Stimulated activated naive CD8-positive, alpha-beta T cell treated with anti-CD3 and anti-CD28 coated beads, Interleukin-15, Interleukin-2, amounts not matched to agents 100 ng/mL and 50 ng/mL, for 24 hours (primary cell): ENCODE data around the gene ZNF710.

Experiments used
- H3K27ac Mint-ChIP-seq: one replicate; pipeline ENCODE4 v1.8.0; 2021; ENCODE audit warnings: mild to moderate bottlenecking, mixed read lengths
- H3K27me3 Mint-ChIP-seq: one replicate; pipeline ENCODE4 v1.8.0; 2021; ENCODE audit warnings: mixed read lengths
- H3K36me3 Mint-ChIP-seq: one replicate; pipeline ENCODE4 v1.8.0; 2021; ENCODE audit warnings: low read depth, mixed read lengths
- H3K4me1 Mint-ChIP-seq: one replicate; pipeline ENCODE4 v1.8.0; 2021; ENCODE audit warnings: low read depth, mixed read lengths
- H3K4me3 Mint-ChIP-seq: one replicate; pipeline ENCODE4 v1.8.0; 2021; ENCODE audit warnings: mild to moderate bottlenecking, mixed read lengths
- H3K9me3 Mint-ChIP-seq: one replicate; pipeline ENCODE4 v1.8.0; 2021; ENCODE audit warnings: mixed read lengths

Gene ZNF710

DNA sequence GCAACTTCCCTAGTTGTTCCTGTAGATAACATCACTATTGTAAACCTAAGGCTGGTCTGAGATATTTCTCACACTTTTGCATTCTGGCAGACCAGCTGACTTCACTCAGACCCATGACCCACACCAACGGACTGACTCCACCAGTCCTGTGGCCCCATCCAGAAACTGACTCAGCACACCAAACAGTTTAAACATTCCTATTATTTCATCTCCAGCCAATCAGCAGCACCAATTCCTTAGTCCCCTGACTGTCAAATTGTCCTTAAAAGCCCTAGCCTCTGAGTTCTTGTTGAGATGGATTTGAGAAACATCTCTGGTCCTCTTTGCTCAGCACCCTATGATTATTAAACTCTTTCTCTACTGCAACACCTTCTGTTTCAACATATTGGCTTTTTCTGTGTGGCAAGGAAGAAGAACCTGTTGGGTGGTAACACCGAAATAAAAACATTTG, 113.4 kb downstream of the ZNF710 start:
- Mint-ChIP-seq H3K4me1 (no peaks in the 10 kb centered on the region), H3K9me3 (peaks cover 6% of the 10 kb centered on the region), H3K27me3 (no peaks in the 10 kb centered on the region), H3K27ac (no peak overlapping the region), H3K4me3 (no peak overlapping the region), H3K36me3 (no peaks in the 10 kb centered on the region)

DNA sequence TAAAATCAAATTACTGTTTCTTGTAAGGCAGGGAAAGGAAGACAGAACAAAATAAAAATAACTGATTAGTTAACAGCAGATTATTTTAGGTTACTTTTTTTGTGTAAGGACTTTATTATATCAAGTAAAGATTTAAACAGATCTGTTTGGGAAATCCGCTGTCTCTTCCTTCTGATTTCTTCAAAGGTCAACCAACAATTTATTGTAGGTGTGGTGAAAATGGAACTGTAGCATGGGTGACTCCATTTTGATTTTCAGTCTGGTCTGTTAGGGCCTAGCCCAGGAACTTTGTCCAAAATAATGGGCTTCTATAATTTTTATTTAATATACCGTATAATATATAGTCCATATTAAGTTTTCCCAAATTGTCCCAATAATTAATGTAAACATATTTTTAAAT, 114.7 kb downstream of the ZNF710 start:
- H3K4me1 Mint-ChIP-seq: no peaks in the 10 kb centered on the region
- no peak overlapping the region for H3K4me3 Mint-ChIP-seq
- H3K27ac Mint-ChIP-seq: no peak overlapping the region
- peaks cover 6% of the 10 kb centered on the region for H3K9me3 Mint-ChIP-seq
- no peaks in the 10 kb centered on the region for H3K27me3 Mint-ChIP-seq
- H3K36me3 Mint-ChIP-seq: no peaks in the 10 kb centered on the region

DNA sequence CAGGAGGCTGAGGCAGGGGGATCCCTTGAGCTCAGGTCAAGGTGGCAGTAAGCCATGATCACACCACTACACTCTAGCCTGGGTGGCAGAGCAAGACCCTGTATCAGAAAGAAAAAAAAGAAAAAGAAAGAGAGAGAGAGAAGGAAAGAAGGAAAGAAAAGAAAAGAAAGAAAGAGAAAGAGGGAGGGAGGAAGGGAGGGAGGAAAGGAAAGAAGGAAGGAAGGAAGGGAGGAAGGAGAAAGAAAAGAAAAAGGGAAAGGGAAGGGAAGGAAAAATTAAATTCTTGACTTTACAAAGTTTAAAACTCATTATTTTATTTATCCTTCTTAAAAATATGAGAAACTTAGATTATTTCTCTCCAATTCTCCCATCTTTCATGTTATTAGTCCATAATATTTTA, 118.2 kb downstream of the ZNF710 start:
- H3K27me3 Mint-ChIP-seq: no peaks in the 10 kb centered on the region
- H3K27ac Mint-ChIP-seq: no peak overlapping the region
- no peak overlapping the region for H3K4me3 Mint-ChIP-seq
- H3K36me3 Mint-ChIP-seq: no peaks in the 10 kb centered on the region
- H3K4me1 Mint-ChIP-seq: no peaks in the 10 kb centered on the region
- H3K9me3 Mint-ChIP-seq: peaks cover 4% of the 10 kb centered on the region

DNA sequence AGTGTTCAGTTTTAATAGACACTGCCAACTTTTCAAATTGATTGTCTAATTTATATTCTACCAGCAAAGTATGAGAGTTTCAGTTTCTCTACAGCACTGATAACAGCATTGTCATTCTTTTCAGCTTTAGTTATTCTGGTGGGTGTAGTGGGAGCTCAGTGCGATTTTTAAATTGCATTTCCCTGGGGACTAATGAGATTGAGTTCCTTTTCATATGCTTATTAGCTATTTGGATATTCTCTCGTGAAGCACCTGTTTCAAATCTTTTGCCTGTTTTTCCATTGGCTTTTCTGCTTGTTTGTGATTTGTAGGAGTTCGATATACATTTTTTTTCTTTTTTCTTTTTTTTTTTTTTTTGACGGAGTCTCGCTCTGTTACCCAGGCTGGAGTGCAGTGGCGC, 120.0 kb downstream of the ZNF710 start:
- H3K9me3 Mint-ChIP-seq: no peaks in the 10 kb centered on the region
- no peak overlapping the region for H3K4me3 Mint-ChIP-seq
- H3K27me3 Mint-ChIP-seq: peaks cover 3% of the 10 kb centered on the region
- H3K36me3 Mint-ChIP-seq: no peaks in the 10 kb centered on the region
- no peak overlapping the region for H3K27ac Mint-ChIP-seq
- H3K4me1 Mint-ChIP-seq: no peaks in the 10 kb centered on the region

DNA sequence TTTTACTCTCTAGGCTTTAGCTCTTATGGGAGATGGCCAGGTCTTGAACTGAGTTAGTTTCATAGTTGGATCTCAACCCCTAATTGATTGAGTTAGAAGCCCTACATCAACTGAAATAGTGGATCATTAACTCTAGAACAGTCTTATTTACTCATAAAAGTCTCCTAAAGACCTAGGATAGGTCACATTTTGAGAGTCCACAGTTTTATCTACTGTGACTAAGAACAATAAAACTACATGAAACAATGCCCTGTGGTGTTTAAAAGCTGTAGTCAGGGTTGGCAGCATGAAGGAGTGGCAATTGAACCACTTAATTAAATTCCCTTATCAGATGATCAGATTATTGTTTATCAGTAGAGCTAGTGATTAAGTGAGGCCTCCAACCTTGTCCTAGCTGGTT, 123.4 kb downstream of the ZNF710 start:
- H3K27ac Mint-ChIP-seq: no peak overlapping the region
- H3K36me3 Mint-ChIP-seq: no peaks in the 10 kb centered on the region
- H3K9me3 Mint-ChIP-seq: no peaks in the 10 kb centered on the region
- no peaks in the 10 kb centered on the region for H3K4me1 Mint-ChIP-seq
- H3K4me3 Mint-ChIP-seq: no peak overlapping the region
- peaks cover 8% of the 10 kb centered on the region for H3K27me3 Mint-ChIP-seq

DNA sequence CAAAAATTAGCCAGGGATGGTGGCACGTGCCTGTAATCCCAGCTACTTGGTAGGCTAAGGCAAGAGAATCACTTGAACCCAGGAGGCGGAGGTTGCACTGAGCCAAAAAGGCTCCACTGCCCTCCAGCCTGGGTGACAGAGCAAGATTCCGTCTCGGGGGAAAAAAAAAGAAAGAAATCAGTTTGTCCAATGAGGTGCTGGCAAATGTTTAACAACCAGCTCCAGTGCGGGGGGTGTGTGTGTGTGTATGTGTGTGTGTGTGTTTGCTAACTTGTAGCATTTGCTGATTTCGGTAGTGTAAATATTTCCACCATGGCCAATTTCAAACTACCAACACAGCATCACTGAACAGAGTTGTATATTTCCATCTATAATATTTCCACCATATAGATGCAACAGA, 124.9 kb downstream of the ZNF710 start:
- Mint-ChIP-seq H3K4me3 (no peak overlapping the region), H3K9me3 (no peaks in the 10 kb centered on the region), H3K27me3 (peaks cover 8% of the 10 kb centered on the region), H3K27ac (no peak overlapping the region), H3K4me1 (no peaks in the 10 kb centered on the region), H3K36me3 (no peaks in the 10 kb centered on the region)

DNA sequence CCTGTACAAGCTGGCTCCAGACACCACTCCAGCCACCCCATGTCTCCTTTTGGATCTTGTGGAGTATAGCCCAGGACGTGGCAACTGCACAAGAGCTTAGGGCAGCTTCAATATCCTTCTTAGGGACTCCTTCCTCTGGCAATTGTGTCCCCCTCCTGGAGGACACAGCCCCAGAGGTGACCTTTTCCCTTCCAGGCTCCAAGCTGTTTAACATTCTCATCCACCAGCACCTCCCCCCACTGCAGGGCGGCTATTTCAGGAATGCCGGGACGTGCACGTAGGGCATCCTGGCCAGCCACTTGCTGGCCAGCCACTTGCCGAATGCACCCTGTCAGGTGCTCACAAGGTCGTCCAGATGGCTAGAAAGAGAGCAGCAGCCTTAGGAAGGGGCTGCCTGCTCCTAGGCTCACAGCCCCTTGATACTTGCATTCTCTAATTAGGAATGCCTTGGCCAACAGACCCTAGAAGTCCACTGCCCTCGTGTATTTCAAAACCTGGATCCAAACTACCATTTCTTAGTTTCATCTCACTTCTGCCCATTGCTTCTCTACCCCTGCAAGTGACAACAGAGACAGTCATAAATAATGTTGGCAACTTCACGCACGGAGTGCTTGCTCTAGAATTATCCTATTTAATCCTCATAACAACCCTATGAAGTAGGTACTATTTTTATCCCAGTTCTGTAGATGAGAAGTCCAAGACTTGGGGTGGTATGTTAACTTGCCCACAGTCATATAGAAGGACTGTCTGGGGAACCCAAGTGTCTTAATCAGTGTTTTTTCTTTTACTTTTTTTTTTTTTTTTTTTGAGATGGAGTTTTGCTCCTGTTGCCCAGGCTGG, 125.7 kb downstream of the ZNF710 start:
- H3K4me3 Mint-ChIP-seq: no peak overlapping the region
- H3K9me3 Mint-ChIP-seq: no peaks in the 10 kb centered on the region
- peaks cover 8% of the 10 kb centered on the region for H3K27me3 Mint-ChIP-seq
- no peaks in the 10 kb centered on the region for H3K4me1 Mint-ChIP-seq
- no peaks in the 10 kb centered on the region for H3K36me3 Mint-ChIP-seq
- no peak overlapping the region for H3K27ac Mint-ChIP-seq

DNA sequence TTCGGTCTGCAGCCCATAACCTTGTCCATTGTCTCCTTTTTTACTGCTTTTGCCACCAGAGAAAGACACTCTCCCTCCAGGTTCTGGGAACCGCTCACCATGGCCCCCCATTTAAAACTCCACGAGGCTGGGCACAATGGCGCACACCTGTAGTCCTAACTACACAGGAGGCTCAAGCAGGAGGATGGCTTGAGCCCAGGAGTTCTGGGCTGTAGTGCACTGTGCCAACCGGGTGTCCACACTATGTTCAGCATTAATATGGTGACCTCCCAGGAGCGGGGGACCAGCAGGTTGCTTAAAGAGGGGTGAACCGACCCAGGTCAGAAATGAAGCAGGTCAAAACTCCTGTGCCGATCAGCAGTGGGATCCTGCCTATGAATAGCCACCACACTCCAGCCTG, 129.2 kb downstream of the ZNF710 start:
- Mint-ChIP-seq H3K9me3 (no peaks in the 10 kb centered on the region), H3K4me3 (no peak overlapping the region), H3K27ac (no peak overlapping the region), H3K36me3 (no peaks in the 10 kb centered on the region), H3K27me3 (peaks cover 8% of the 10 kb centered on the region), H3K4me1 (no peaks in the 10 kb centered on the region)
